ENCODE data around the gene MGAT4C.
"Not testable (repeated sequence)": the region's sequence is repeated elsewhere in the genome, so short reads cannot be mapped to it uniquely, and the experiment has no call there.

The MGAT4C gene

DNA sequence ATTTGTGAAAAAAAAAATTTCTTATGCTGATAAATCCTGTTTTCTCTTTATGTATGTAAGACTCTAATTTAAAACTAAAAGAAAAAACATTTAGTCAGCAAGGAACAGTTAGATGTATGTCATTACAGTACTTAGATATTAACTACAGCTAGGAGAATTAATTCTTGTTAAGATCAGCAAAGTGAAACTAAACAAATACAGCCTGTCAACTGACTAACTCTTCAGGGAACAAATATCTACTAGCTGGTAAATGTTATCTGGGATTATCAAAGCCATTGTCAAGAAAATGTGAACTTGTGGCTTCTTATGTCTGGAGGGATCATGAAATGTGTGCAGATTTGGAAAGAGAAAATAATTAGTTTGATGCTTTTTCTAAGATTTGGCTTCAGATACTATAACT, 27.5 kb downstream of the MGAT4C start:
- no peak for DNase-seq

DNA sequence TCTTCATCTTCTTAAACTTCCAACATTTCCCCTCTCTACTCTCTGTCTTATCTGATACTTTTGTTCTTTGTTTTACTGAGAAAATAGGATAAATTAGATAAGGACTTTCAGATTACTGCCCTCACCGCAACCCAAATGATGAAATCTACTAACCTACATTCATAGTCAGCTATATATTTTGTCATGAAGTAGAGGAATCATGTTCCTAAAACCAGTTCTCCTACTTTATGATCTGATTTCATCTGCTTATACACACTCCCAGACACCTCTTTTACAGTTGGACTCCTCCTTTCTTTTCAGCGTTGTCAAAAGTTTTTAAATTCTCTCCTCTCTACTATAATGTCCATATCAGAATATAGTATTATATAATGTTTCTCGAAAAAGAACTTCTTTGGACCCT, 29.7 kb downstream of the MGAT4C start:
- no peak for DNase-seq

DNA sequence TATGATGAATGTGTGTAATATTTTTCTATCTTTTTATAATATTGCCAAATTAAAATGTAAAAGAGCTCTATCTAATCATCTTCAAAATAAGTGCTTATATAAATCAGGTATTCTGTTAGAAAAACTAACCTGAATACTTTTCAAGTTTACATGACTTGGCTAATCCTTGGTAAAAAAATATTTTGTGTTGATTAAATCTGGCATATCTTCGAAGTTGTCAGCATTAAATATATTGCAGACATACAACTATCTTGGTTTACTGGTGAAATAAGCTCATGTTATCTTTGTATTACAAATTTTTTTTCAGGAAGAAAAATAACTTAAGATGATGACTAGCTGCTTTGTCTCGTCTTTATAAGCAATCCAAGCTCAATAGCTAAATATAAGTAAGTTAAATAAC, 39.6 kb downstream of the MGAT4C start:
- no peak for DNase-seq

DNA sequence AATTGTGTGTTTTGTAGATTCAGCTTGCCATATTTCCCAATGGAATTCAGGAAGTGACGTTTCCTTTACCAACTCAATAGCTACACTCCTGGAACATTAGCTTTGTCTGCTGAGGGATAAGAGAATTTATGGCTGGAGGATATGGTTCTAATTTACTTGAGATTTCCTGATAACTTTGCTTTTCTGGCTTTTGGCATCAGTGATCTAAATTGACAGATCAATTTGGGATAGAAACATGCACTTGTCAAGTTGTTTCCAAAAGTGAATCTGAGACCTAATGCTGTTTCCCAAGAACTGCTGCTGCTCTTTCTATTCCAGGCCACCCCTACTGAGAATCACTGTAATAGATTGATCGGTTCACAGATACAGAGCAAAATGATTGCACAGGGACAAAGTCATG, 43.2 kb downstream of the MGAT4C start:
- DNase-seq = no peak

DNA sequence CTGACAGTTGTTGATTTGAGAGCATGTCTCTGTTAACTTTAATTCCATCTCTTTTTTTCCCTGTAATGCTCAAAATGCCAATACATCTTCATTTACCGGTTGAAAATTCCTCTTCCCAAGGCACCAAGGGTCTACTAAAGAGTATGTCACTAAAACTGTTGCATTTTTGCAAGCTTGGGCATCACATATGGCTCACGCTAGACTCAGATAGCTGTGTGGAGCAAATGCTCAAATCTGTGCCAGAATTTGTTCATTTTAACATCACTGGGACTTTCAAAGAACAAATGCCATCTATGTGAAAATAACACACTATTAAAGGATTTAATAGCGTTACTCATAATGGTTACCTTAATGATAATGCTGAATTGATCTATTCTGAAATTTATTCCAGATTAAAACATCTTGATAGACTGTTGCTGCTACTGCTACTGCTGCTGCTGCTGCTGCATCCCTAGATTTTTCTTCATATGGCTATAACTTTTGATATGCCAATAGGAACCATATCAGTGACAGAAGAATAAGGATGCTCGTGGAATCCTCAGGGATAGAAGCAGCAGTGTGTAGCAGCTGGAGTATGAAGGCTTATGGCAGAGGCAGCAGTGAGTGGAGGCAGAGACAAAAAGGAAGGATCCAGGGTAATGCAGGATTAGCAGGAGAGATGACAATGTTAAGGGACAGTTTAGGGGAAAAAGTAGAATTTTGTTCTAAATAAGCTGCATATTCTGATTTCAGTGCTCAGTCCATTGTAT, 57.3 kb downstream of the MGAT4C start:
- DNase-seq = no peak

DNA sequence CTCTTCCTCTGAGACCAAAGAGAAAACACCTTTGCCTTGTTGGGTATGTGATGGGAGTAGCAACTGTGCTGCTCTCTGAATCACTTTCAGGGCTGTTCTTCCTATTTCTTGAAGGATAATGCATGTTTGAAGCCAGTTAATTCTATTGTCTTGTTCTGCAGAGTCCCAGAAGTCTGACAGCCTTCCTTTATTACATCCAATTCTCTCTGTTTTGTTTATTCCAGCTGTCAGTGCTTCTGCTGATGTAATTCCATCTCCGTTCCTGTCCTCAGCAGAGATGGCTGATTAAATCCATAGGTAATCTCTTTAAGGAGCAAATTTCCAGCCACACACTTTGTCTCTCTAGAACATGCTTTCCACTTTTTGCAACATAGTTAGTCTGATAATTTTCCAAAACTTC, 59.7 kb downstream of the MGAT4C start:
- DNase-seq = no peak

DNA sequence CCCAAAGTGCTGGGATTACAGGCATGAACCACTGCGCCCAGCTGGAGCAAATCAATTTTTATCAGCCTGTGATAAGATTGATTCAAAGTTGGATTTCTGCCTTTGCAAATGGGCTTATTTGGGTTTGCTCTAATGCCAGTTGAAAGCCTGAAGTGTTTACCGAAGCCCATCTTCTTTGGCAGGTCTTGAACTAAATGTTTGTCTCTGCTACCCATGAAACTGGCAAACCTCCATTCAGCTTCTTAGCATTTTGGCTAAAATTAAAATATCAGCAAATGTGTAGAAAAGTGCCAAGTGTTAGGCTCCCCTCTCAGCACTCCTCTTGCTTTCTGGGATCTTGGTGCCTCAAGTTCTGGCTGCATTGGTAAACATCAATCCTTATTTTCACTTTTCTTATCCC, 61.5 kb downstream of the MGAT4C start:
- no peak for DNase-seq

DNA sequence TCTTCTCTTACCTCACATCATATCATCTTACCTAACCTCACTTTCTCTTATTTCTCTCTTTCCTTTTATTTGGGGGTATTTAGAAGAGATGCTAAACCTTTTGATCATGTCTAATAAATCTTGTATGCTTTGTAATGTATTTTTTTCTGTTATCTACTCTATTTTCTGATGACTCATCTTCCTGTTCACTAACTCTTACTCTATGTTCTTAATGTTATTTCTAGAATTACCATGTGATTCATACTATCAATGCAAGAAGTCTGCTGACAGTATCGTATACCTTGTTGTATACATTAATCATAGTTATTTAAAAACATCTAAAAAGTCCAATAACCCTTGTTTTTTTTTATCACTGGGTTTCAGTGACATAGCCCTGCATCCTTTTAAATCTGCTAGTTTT, 62.3 kb downstream of the MGAT4C start:
- DNase-seq = no peak

DNA sequence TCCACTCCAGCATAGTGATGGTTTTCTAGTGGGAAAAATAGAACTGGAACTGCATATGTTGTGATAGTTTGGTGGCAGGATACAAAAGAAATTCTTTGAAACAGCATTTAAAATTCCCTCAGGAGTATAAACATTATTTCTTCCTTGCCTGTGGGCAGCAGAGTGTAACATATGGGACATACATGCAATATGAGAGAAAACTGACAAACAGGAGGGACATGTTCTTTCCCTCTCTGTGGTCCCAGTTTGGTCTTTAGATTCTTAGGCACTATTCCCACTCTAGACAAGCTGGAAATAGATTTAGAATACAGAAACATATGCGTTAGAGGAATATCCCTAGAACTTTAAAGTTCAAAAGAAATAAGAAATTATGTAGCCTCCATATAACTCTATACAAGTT, 68.0 kb downstream of the MGAT4C start:
- DNase-seq = no peak

DNA sequence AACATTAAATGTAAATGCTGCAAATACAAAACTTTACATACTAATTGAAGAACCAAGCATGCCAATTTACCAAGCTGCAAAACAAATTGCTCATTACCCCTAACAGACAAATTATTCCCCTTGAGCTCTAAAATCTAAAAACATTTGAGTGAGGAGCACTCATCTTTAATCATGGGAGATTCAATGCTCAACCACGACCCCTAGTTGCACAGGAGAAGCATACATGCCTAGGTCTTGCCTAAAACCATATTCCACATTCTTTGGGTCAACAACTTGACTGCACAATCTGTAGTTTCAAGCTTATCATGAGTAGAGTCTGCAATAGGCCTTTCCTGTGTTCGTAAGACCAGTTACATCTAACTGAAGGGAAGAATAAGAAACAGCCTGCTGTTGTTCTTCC, 69.7 kb downstream of the MGAT4C start:
- DNase-seq = no peak

DNA sequence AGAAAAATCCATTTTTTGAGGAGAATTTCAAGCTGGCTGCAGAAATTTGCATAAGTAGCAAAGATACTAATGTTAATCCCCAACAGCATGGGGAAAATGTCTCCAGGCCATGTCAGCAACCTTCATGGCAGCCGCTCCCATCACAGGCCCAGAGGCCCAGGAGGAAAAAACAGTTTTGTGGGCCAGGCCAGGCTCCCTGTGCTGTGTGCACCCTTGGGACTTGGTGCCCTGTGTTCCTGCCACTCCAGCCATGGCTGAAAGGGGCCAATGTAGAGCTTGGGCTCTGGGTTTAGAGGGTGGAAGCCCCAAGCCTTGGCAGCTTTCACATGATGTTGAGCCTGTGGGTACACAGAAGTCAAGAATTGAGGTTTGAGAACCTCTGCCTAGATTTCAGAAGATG, 76.3 kb downstream of the MGAT4C start:
- DNase-seq = no peak

DNA sequence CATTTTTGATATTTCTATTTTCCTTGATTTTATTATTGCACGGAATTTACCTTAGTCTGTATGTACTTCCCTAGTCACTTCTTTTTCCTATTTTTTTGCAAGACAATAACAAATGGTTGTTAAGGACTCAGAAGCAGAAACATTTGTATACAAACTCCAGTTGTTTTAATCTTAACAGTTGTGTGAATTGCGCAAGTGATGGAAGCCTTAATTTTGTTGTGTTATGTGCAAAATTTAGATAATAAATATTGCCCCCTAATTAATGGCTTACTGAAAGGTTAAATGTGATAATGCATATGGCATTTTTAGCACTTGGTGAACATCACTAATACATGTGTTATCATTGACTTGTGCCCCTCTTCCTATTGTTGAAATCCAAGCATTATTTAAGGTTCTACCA, 82.0 kb downstream of the MGAT4C start:
- DNase-seq = no peak

DNA sequence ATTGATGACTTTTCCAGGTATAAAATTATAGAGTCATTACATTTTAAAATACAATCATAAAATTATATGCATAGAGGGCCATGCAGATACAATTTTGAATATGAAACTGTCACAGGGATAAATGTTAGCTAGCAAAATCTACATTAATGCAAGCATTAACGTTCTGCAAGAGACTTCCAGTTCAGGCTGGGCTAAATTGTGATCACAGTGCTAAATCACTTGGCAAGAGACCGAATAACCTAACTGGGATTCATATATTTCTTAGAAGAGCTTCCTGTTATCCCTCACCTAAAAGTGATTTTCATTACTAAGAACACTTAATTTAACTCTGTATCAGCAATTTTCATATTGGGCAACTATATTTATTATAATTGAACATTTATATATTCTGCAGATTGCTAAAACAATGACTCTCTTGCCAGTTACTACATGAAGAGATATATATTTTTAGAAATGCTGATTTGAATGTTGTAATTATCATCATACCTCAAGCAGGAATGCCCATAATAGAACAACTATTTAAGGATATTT, 83.2 kb downstream of the MGAT4C start:
- no peak for DNase-seq

DNA sequence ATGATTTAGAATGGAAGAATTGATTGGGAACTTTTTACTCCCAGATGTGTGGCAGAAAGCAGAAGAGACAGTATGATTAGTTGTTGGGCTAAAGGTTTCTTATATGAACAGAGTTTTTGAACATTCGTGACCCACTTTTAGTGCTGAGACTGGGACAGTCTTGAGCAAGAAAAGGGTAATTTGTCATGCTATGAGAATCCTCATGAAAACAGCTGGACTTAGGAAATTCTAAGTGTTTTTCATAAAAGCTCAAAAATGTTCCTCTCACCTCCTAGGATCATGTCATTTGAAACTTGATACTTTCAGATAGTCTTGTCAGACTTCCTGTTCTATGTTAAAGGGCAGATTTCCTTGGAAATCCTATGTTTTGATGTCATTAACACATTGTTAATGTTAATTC, 86.1 kb downstream of the MGAT4C start:
- DNase-seq = no peak

DNA sequence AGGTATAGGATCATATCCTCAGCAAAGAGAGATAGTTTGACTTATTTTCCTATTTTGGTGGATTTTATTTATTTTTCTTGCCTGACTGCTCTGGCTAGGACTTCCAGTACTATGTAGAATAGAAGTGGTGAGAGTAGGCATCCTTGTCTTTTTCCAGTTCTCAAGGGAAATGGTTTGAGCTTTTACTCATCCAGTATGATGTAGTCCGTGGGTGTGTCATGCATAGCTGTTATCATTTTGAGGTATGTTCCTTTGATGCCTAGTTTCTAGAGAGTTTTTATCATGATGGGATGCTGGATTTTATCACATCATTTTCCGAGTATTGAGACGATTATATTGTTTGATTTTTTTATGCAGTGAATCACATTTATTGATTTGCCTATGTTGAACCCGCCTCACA, 97.2 kb downstream of the MGAT4C start:
- DNase-seq = no peak

DNA sequence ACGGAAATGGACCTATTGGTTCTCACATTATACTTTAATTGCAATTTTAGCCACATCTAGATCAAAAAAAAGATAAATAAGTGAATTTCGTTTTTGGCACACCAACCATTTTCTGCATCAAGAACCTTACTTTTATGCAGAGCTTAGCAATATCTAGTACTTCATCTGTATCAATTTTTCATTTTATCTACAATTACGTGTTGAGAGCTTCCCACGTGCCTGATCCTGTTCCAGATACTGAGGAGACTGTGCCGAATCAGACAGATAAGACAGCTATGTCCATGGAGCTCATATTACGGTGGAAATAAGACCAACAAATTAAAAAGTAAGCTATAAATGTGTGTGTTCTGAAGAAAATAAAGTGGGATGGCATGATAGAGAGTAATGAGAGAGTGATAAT, 101.6 kb downstream of the MGAT4C start:
- DNase-seq = no peak

DNA sequence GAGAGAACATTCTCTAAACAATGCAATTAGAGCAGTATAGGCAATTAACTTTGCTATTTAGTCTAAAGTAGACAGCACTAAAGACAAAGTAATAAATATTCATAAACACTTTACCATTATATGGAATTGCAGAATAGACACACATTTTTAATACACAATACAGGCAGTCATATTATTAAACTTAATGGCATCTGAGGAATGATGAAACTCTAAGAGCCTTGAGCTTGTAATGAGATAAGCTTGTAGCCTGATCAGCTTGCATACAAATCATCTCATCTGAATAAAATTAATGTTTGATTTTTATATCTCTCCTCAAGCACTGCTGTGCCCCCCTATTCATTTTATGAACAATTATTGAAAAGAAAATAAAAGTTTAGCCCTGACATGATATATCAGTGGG, 107.6 kb downstream of the MGAT4C start:
- DNase-seq = no peak

DNA sequence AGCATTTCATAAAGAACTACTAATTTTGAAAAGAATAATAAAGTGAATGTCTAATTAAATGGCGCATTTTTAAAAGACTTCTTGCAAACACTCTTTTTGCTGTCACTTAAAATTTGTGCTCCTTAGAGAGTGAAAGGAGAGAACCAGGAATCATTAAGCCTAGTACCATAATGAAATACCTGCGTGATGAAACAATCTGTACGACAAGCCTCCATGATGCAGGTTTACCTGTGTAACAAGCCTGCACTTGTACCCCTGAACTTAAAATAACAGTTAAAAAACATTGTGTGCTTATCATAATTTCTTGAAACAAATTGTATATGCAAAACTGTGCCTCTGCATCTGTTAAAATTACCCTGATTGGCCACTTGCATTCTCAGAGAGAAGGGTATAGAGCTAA, 108.1 kb downstream of the MGAT4C start:
- no peak for DNase-seq

DNA sequence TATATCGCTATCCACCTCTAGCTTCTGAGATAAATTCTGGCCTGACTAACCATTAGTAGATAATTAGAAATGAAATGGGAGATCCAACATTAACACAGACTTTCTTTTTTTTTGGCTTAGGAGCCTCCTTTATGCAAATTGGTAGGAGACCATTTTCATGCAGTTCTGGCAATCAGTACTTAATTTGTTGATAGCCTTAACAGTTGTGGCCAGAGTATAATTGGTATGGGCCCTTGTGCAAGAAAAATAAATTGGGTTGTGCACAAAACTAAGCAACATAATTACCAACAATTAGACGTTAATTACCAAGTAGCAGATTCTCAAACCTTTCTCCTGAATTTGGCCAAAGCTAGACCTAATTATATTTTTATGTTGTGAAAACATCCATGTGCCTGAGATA, 111.0 kb downstream of the MGAT4C start:
- DNase-seq = no peak

DNA sequence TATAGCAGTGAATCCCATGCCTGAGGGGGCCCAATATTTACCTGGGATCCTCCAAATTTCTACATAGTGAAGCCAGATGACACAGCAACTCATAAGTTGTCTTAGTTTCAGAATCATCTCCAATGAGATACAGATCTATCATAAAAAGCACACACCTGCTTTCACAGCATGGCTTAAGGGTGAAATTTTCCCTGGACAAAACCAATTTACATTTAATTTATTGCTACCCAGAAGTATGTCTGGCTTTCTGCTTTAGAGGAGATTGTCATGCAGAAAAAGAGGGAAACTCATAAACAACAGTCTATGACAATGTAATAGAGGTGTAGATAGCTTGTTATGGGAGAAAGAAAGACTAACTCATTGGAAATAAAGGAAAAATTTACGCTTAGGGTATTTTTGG, 113.0 kb downstream of the MGAT4C start:
- no peak for DNase-seq

DNA sequence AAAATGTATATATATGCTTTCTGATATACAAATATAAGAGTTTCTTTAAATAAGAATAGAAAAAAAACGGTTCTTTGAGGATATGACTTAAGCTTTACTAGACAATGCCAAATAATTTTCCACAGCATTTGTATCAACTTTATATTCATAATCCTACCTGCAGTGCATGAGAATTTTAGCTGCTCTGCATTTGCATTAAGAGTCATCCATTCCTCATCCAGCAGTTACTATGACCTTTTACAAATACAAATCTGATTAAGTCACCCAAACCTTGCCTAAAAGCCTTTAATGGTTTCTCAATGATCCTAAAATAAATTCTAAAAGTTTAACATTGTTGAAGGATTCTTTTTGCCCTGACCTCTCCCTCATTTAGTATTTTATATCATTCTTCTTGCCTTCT, 116.5 kb downstream of the MGAT4C start:
- no peak for DNase-seq

DNA sequence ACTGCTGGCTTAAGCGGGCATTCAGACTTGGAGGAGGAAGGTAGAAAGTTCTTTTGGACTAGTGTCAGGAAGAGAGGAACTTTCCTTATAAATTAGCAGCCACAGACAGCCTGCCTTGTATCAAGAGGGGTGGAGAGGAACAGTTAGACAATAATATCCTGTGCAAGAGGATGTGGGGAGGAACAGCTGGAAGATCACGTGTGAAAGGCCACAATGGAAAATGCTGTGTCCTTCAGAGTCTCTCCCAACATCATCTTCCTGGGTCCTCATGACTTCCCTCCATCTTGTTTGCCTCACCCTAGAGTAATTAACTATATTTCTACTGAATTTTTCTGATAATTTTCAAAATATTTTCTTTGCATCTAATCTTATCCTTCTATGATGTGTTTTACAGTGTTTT, 117.4 kb downstream of the MGAT4C start:
- no peak for DNase-seq

DNA sequence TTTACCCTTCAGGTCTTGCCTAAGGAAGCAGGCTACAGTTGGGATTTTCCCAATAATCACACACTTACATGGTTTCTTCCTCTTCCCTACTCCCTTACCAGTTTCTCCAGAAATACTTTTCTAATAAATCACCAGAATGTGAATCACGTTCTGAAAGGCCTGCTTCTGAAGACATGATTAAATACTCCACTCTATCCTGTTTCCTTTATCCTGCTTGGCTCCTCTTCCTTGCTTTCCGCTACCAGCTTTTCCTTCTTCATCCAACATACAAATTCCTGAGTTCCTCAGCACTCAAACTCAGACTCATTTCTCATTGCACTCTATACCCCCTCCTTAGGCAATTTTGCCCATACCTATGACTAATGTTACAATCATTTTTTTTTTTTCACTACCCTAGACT, 118.3 kb downstream of the MGAT4C start:
- DNase-seq = no peak

DNA sequence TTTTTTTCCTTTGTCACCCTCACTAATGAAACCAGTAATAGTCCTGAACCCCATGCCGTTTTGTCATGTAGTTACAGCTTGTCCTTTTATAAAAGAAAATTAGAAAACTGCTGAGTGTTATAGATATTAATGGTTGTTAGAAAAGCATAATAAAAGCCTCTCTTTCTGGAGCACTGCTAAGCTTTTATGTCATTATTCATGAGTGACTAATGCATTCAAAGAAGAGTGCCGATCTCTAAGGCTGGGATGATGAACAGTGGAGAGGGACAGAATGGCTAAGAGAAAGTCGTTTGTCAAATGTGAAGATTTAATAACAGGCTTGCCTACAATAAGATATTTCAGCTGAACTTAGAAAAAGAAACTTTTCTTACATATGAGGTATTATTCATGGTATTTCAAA, 121.6 kb downstream of the MGAT4C start:
- DNase-seq = no peak

DNA sequence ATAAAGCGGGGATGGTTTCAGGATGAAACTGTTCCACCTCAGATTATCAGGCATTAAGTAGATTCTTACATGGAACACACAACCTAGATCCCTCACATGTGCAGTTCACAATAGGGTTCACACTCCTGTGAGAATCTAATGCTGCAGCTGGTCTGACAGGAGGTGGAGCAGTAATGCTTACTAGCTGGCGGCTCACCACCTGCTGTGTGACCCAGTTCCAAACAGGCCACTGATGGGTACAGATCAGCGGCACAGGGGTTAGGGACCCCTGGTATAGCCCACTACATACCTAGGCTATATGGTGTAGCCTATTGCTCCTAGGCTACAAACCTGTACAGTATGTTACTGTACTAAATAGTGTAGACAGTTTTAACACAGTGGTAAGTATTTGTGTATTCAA, 129.3 kb downstream of the MGAT4C start:
- DNase-seq = not testable (repeated sequence)

All from SHP77 (cell line).